ENCODE results near the gene ANKRD10.

The ANKRD10 gene

GRCh38 chr13:110915057-110915873 is at the start of gene ANKRD10:
ANKRD10 (minus strand) TSS chr13:110915069; CDS start chr13:110914934, 135 bp downstream.
- peak; percentile 100 for DNase-seq (ENCODE audit: low spot score)
- peak; percentile 85 for TF ChIP-seq CTCF (IDR thresholded peaks at IDR 0.05; ENCODE audit: extremely low read depth, insufficient read depth, missing control alignments)
- in situ Hi-C loops (cut with MboI; ENCODE audit: low pct_unique_long_range_greater_than_20kb, low sequenced_read_pairs, unreplicated experiment), result loop anchor here (25.0 kb wide), 1 partner anchor 297 kb away; no protein-coding TSS in a partner anchor

- no peak for TF ChIP-seq CTCF (IDR thresholded peaks at IDR 0.05; ENCODE audit: extremely low read depth, insufficient read depth, missing control alignments)
- in situ Hi-C loops (cut with MboI; ENCODE audit: low pct_unique_long_range_greater_than_20kb, low sequenced_read_pairs, unreplicated experiment), result no loop called here
- no peak for DNase-seq (ENCODE audit: low spot score)
These were observed 49.6 kb upstream of the ANKRD10 start for GRCh38 chr13:110964229-110965037.

DNA sequence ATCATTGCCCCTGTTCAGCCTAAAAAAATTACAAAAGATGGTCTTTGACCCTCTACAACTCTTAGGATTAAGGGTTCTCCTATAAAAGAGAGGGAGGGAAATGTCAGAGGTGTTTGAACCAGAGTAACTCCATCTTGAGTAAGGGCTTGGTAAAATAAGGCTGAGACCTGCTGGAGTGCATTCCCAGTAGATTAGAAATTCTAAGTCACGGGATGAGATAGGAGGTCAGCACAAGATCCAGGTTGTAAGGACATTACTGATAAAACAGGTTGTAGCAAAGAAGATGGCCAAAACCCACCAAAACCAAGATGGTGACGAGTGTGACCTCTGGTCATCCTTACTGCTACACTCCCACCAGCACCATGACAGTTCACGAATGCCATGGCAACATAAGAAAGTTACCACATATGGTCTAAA is 48.7 kb upstream of the ANKRD10 start:
- DNase-seq (ENCODE audit: low spot score), result no peak
- in situ Hi-C loops (cut with MboI; ENCODE audit: low pct_unique_long_range_greater_than_20kb, low sequenced_read_pairs, unreplicated experiment), result no loop called here
- TF ChIP-seq CTCF (IDR thresholded peaks at IDR 0.05; ENCODE audit: extremely low read depth, insufficient read depth, missing control alignments), result no peak

DNA sequence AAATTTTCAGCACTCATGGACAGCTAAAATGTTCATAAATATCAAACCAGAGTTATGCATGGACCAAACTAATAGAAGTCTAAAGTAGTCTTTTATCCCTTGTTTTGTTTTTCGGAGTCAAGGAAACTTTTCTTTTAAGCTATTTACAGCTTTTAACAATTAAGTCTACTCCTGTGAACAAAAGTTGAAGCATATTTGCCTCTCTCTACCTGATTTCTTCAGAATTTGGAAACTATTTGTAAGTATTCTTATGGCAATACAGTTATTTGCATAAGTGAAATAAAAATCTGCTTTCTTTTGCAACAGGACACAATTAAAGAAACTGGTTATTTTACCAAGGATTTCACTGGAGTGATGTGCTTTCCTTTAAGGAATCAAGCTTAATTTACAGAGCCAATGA is 47.1 kb upstream of the ANKRD10 start:
- DNase-seq (ENCODE audit: low spot score), result no peak
- no peak for TF ChIP-seq CTCF (IDR thresholded peaks at IDR 0.05; ENCODE audit: extremely low read depth, insufficient read depth, missing control alignments)
- in situ Hi-C loops (cut with MboI; ENCODE audit: low pct_unique_long_range_greater_than_20kb, low sequenced_read_pairs, unreplicated experiment), result no loop called here

GRCh38 chr13:110960204-110960603 is 45.3 kb upstream of the ANKRD10 start:
- TF ChIP-seq CTCF (IDR thresholded peaks at IDR 0.05; ENCODE audit: extremely low read depth, insufficient read depth, missing control alignments), result no peak
- DNase-seq (ENCODE audit: low spot score), result no peak
- in situ Hi-C loops (cut with MboI; ENCODE audit: low pct_unique_long_range_greater_than_20kb, low sequenced_read_pairs, unreplicated experiment), result no loop called here

DNA sequence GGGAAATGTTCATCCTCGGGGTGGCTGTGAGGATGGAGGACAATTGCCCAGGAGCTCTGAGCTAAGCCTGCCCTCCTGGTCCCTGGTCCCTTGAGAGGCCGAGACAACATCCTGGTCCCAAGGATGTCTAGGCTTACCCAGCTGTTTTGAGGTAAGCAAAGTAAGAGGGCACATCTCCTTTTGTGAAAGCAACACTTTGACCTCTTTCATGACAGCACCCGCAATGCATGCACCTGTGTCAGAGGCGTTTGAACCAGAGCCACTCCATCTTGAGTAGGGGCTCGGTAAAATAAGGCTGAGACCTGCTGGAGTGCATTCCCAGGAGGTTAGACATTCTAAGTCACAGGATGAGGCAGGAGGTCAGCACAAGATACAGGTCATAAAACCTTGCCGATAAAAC is 43.1 kb upstream of the ANKRD10 start:
- TF ChIP-seq CTCF (IDR thresholded peaks at IDR 0.05; ENCODE audit: extremely low read depth, insufficient read depth, missing control alignments), result no peak
- in situ Hi-C loops (cut with MboI; ENCODE audit: low pct_unique_long_range_greater_than_20kb, low sequenced_read_pairs, unreplicated experiment), result no loop called here
- DNase-seq (ENCODE audit: low spot score), result no peak
